Measurements from ENCODE around the gene AFP. TPM values are rescaled to one million over a fixed set of nuclear protein-coding genes. Genes with fewer than 3 reads are reported as not detected.

AFP gene
- total and polyA plus RNA-seq, 9 of the 15 experiments (the other 6 are each of a cell fraction or from before 2014, with no cell fraction given): 0.47 to 6.2 (median 3.0) TPM

- ChIA-PET CTCF (ENCODE audit: low intra/inter-chr PET ratio) (no interaction called here), POLR2A (interaction anchor here (1.7 kb wide), 1 partner anchor 11 kb away, joined by 5 read pairs; no protein-coding TSS in a partner anchor)
- Histone ChIP-seq H3K27ac (ENCODE audit: extremely low read depth, low read depth, low read length) (no peak overlapping the region), H3K79me2 (ENCODE audit: control insufficient read depth, insufficient read depth, low read length) (no peaks in the 10 kb centered on the region), H3K36me3 (ENCODE audit: control insufficient read depth, insufficient read depth, low read length) (no peaks in the 10 kb centered on the region), H3K9me3 (replicated peaks; ENCODE audit: control insufficient read depth, insufficient read depth, low read depth, low read length) (no peaks in the 10 kb centered on the region), H3K9me1 (ENCODE audit: control insufficient read depth, insufficient read depth, low read length) (no peaks in the 10 kb centered on the region), H3K9ac (ENCODE audit: insufficient read depth in 1 of 2, low read depth in 2 of 2, low read length in 2 of 2) (no peak overlapping the region), H3K4me2 (ENCODE audit: insufficient read depth, low read length) (no peak overlapping the region), H3K4me3 (no peak overlapping the region), H2AFZ (ENCODE audit: low read depth, low read length) (no peak overlapping the region; the same call in 1 of the 2 replicates), H3K27me3 (ENCODE audit: control insufficient read depth in 2 of 2, insufficient read depth in 2 of 2, low read length in 2 of 2) (no peaks in the 10 kb centered on the region), H3K4me1 (replicated peaks in 1 of 2; ENCODE audit: control insufficient read depth in 2 of 2, insufficient read depth in 2 of 2, low read length in 2 of 2) (peaks cover 5 to 17% of the 10 kb centered on the region in 2 experiments; a peak in 3 of 5 replicates), H4K20me1 (replicated peaks; ENCODE audit: control insufficient read depth, insufficient read depth, low read length) (no peaks in the 10 kb centered on the region)
- 78% methylated on average over 4 of the region's 4 CpGs for WGBS (ENCODE audit: insufficient coverage, low coverage, missing lambda C conversion rate)
- TF ChIP-seq, protein P1, sequence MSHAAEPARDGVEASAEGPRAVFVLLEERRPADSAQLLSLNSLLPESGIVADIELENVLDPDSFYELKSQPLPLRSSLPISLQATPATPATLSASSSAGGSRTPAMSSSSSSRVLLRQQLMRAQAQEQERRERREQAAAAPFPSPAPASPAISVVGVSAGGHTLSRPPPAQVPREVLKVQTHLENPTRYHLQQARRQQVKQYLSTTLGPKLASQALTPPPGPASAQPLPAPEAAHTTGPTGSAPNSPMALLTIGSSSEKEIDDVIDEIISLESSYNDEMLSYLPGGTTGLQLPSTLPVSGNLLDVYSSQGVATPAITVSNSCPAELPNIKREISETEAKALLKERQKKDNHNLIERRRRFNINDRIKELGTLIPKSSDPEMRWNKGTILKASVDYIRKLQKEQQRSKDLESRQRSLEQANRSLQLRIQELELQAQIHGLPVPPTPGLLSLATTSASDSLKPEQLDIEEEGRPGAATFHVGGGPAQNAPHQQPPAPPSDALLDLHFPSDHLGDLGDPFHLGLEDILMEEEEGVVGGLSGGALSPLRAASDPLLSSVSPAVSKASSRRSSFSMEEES (CRISPR knock-in tag; IDR thresholded peaks at IDR 0.05): peak; percentile 19; the same call in 1 of the 2 replicates
- TF ChIP-seq, protein P2, sequence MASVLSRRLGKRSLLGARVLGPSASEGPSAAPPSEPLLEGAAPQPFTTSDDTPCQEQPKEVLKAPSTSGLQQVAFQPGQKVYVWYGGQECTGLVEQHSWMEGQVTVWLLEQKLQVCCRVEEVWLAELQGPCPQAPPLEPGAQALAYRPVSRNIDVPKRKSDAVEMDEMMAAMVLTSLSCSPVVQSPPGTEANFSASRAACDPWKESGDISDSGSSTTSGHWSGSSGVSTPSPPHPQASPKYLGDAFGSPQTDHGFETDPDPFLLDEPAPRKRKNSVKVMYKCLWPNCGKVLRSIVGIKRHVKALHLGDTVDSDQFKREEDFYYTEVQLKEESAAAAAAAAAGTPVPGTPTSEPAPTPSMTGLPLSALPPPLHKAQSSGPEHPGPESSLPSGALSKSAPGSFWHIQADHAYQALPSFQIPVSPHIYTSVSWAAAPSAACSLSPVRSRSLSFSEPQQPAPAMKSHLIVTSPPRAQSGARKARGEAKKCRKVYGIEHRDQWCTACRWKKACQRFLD (CRISPR knock-in tag; IDR thresholded peaks at IDR 0.05): no peak
- DNase-seq (ENCODE audit: extremely low read depth in 1 of 4, low spot score in 3 of 4) (no peak), ATAC-seq (no peak), FAIRE-seq (no peak)
- intact Hi-C loops (cut with micrococcal nuclease): no loop called here
- BruUV-seq (replicated peaks): no TSS peak
- in situ Hi-C loops (cut with MboI): no loop called here
These were observed 16.1 kb downstream of the AFP start for GRCh38 chr4:73451981-73452747.
